Adipocyte (in vitro differentiated cells): ENCODE measurements around the gene UNC13B.
"Not testable (repeated sequence)": the region's sequence is repeated elsewhere in the genome, so short reads cannot be mapped to it uniquely, and the experiment has no call there.

Source experiments
- DNase-seq: peaks from one replicate; pipeline ENCODE4 v3.0.0-alpha.2; 2015; ENCODE audit warnings: low read depth
- H3K27me3 ChIP-seq: replicated peaks from 2 replicates; pipeline ENCODE4 v1.7.0; 2013; ENCODE audit warnings: mild to moderate bottlenecking, low read length, moderate library complexity; ENCODE audit not compliant: control insufficient read depth, insufficient read depth
- H3K36me3 ChIP-seq: 2 replicates; pipeline ENCODE4 v1.7.0; 2013; ENCODE audit warnings: low read length, mild to moderate bottlenecking, moderate library complexity; ENCODE audit not compliant: control insufficient read depth, insufficient read depth, severe bottlenecking
- H3K4me1 ChIP-seq: 2 replicates; pipeline ENCODE4 v1.7.0; 2013; ENCODE audit warnings: mild to moderate bottlenecking, low read length, moderate library complexity; ENCODE audit not compliant: control insufficient read depth, insufficient read depth
- H3K4me3 ChIP-seq: 2 replicates; pipeline ENCODE4 v1.7.0; 2013; ENCODE audit warnings: mild to moderate bottlenecking, low read length, moderate library complexity
- H3K9ac ChIP-seq: 2 replicates; pipeline ENCODE4 v1.7.0; 2013; ENCODE audit warnings: mild to moderate bottlenecking, low read length, moderate library complexity
- H3K9me3 ChIP-seq: 2 replicates; pipeline ENCODE4 v1.7.0; 2013; ENCODE audit warnings: mild to moderate bottlenecking, low read length, moderate library complexity; ENCODE audit not compliant: control insufficient read depth

The UNC13B gene

DNA sequence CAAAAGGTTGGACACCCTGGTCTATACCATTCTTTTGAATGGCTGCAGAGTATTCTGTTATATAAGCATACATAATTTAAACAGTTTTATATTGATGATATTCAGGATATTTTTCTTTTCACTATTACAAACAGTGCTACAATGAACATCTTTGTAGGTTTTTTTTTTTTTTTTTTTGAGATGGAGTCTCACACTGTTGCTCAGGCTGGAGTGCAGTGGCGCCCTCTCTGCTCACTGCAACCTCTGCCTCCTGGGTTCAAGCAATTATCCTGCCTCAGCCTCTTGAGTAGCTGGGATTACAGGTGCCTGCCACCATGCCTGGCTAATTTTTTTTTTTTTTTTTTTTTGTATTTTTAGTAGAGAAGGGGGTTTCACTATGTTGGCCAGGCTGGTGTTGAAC is 5.6 kb downstream of the UNC13B start:
- not testable (repeated sequence) for H3K4me3 ChIP-seq, H3K9me3 ChIP-seq, H3K27me3 ChIP-seq, H3K36me3 ChIP-seq, H3K4me1 ChIP-seq, DNase-seq, H3K9ac ChIP-seq

DNA sequence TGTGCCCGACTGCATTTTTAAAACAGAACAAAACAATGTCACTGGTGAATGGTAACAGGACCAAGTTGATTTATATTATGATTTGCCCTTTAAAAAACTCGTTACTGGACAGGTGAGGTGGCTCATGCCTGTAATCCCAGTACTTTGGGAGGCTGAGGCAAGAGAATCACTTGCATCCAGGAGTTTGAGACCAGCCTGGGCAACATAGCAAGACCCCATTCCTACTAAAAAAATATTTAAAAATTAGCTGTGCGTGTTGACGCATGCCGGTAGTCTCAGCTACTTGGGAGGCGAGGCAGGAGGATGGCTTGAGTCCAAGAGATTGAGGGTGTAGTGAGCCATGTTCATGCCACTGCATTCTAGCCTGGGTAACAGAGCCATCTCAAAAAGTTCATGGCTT is 7.2 kb downstream of the UNC13B start:
- Histone ChIP-seq H3K4me1 (no peaks in the 10 kb centered on the region), H3K27me3 (no peaks in the 10 kb centered on the region), H3K4me3 (no peak overlapping the region), H3K9ac (no peak overlapping the region), H3K36me3 (no peaks in the 10 kb centered on the region), H3K9me3 (no peaks in the 10 kb centered on the region)
- DNase-seq: no peak

DNA sequence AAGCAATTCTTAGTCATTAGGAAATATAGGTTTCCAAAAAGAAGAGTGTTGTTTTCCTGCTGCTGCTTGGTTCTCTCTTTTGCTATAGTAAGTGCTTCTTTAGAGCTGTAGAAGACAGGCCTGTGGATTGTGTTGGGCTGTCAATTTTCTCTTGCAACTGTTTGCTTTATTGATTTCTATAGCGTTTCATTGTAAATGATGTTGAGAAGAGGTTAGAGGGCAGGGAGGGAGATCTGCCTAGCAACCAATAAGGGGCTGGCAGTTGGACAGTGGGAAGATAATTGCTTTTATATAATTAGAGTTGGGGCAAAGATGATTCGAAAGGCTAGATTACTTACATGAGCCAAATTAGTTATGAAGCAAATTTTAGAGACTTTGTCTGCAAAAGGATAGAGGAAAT is 11.1 kb downstream of the UNC13B start:
- Histone ChIP-seq H3K4me3 (no peak overlapping the region), H3K9ac (no peak overlapping the region), H3K9me3 (no peaks in the 10 kb centered on the region), H3K36me3 (no peaks in the 10 kb centered on the region), H3K4me1 (no peaks in the 10 kb centered on the region), H3K27me3 (no peaks in the 10 kb centered on the region)
- no peak for DNase-seq

DNA sequence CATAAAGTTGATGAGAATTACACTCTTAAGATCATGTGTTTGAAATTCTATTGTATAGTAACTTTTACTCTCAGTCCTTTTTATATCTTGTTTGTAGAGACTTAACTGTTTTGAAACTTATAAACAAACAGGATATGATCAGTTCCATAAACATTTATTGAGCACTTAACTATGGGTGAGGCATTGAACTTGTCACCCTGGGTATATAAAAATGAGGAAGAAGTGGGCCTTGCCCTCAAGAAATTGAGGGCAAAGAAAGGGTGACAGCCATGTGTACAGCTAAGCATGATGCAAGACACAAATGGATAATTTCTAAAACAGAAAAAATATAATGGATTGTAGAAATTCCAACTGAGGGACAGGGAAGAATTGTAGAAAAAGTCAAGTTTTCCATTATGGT is 15.7 kb downstream of the UNC13B start:
- H3K9ac ChIP-seq: no peak overlapping the region

DNA sequence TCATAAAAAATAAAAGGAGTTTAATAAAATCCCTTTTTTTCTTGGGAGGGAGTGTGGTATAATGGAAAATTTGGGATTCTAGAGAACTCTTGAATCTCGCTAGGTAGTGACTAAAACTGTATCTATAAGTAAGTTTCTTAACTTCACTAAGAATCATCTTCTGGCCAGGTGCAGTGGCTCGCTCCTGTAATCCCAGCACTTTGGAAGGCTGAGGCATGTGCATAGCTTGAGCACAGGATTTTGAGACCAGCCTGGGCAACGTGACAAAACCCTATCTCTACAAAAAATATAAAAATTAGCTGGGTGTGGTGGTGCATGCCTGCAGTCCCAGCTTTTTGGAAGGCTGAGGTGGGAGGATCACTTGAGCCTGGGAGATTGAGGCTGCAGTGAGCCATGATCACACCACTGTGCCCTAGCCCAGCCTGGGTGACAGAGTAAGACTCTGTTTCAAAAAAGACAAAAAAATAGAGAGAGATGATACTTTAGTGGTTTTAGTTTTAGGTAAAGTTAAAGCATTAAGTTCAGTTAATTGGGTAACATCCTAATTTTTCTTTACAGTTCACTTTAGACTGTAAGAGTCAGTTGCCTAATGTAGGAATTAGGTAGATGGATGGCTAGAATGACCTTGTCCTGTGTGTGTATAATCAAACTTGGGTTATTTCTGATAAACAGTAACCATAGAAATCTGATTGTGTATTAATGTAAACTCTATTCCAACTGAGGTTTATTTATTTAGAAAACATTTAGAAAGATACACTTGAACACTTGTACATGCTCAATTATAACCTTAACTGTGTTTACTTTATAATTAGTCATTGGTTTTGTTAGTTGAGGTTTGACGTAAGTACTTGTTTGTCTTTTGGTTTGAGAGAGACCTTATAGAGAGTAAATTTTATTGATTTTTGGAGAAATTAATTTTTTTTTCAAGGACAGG is 17.8 kb downstream of the UNC13B start:
- Histone ChIP-seq H3K4me3 (no peak overlapping the region), H3K27me3 (no peaks in the 10 kb centered on the region)
- no peak for DNase-seq

More for the DNA sequence above, 15.7 kb downstream of the UNC13B start:
- Histone ChIP-seq H3K27me3 (no peaks in the 10 kb centered on the region), H3K9me3 (no peaks in the 10 kb centered on the region), H3K36me3 (no peaks in the 10 kb centered on the region), H3K4me1 (no peaks in the 10 kb centered on the region), H3K4me3 (no peak overlapping the region)
- DNase-seq: no peak

DNA sequence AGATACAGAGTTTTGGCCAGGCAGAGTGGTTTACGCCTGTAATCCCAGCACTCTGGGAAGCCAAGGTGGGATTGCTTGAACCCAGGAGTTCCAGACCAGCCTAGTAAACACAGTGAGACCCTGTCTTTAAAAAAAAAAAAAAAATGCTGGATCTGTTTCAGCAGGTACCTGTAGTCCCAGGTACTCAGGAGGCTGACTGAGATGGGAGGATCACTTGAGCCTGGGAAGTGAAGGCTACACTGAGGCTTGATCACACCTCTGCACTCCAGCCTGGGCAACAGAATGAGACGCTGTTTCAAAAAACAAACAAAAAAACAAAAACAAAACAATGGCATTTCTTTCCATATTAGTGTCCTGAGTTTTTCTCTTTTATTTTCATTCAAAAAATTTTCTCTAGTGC is 19.0 kb downstream of the UNC13B start:
- no peaks in the 10 kb centered on the region for H3K4me1 ChIP-seq
- no peaks in the 10 kb centered on the region for H3K27me3 ChIP-seq
- H3K4me3 ChIP-seq: no peak overlapping the region
- H3K9me3 ChIP-seq: no peaks in the 10 kb centered on the region
- no peak overlapping the region for H3K9ac ChIP-seq
- H3K36me3 ChIP-seq: no peaks in the 10 kb centered on the region
- no peak for DNase-seq

More for the DNA sequence above, 17.8 kb downstream of the UNC13B start:
- Histone ChIP-seq H3K9ac (no peak overlapping the region), H3K36me3 (no peaks in the 10 kb centered on the region), H3K4me1 (no peaks in the 10 kb centered on the region), H3K9me3 (no peaks in the 10 kb centered on the region)

DNA sequence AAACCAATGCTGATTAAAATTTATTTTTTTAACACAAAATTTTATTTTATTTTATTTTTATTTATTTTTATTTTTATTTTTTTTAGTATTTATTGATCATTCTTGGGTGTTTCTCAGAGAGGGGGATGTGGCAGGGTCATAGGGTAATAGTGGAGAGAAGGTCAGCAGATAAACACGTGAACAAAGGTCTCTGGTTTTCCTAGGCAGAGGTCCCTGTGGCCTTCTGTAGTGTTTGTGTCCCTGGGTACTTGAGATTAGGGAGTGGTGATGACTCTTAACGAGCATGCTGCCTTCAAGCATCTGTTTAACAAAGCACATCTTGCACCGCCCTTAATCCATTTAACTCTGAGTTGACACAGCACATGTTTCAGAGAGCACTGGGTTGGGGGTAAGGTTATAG is 20.6 kb downstream of the UNC13B start:
- H3K4me1 ChIP-seq, H3K27me3 ChIP-seq, DNase-seq, H3K9ac ChIP-seq, H3K4me3 ChIP-seq, H3K36me3 ChIP-seq, H3K9me3 ChIP-seq: not testable (repeated sequence)

DNA sequence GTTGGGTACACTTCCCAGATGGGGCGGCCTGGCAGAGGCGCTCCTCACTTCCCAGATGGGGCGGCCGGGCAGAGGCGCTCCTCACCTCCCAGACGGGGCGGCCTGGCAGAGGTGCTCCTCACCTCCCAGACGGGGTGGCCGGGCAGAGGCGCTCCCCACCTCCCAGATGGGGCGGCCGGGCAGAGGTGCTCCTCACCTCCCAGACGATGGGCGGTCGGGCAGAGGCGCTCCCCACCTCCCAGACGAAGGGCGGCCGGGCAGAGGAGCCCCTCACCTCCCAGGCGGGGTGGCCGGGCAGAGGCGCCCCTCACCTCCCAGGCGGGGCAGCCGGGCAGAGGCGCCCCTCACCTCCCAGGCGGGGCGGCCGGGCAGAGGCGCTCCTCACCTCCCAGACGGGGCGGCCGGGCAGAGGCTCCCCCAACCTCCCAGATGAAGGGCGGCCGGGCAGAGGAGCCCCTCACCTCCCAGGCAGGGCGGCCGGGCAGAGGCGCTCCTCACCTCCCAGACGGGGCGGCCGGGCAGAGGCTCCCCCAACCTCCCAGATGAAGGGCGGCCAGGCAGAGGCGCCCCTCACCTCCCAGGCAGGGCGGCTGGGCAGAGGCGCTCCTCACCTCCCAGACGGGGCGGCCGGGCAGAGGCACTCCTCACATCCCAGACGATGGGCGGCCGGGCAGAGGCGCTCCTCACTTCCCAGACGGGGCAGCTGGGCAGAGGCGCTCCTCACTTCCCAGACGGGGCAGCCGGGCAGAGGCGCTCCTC is 21.4 kb downstream of the UNC13B start:
- H3K36me3 ChIP-seq, H3K9me3 ChIP-seq, H3K9ac ChIP-seq, H3K27me3 ChIP-seq, H3K4me1 ChIP-seq, DNase-seq, H3K4me3 ChIP-seq: not testable (repeated sequence)

DNA sequence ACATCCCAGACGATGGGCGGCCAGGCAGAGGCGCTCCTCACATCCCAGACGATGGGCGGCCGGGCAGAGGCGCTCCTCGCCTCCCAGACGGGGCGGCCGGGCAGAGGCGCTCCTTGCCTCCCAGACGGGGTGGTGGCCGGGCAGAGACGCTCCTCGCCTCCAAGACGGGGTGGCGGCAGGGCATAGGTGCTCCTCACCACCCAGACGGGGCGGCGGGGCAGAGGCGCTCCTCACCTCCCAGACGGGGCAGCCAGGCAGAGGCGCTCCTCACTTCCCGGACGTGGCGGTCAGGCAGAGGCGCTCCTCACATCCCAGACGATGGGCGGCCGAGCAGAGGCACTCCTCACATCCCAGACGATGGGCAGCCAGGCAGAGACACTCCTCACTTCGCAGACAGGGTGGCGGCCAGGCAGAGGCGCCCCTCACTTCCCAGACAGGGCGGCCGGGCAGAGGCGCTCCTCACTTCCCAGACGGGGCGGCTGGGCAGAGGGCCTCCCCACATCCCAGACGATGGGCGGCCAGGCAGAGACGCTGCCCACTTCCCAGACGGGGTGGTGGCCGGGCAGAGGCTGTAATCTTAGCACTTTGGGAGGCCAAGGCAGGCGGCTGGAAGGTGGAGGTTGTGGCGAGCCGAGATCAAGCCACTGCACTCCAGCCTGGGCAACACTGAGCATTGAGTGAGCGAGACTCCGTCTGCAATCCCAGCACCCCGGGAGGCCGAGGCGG is 22.1 kb downstream of the UNC13B start:
- H3K27me3 ChIP-seq, H3K4me1 ChIP-seq, H3K9me3 ChIP-seq, DNase-seq, H3K4me3 ChIP-seq, H3K36me3 ChIP-seq, H3K9ac ChIP-seq: not testable (repeated sequence)

DNA sequence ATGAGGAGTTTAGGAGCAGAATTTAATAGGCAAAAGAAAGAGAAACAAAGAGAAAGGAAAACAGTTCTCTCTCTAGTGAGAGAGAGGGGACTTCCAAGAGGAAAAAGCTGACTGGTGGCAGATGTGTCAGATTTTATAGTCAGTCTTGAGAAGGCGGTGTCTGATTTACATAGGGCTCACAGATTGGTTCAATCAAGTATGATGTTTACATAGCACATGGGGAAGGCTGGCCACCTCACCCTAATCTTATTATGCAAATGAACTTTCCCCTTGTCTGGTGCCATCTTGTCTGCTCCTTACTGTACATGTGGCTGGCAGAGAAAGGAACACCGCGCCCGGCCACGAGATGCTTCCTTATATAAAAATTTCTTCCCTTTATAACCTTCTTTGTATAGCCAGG is 24.7 kb downstream of the UNC13B start:
- H3K4me3 ChIP-seq: no peak overlapping the region
- H3K9me3 ChIP-seq: no peaks in the 10 kb centered on the region
- H3K36me3 ChIP-seq: no peaks in the 10 kb centered on the region
- no peaks in the 10 kb centered on the region for H3K4me1 ChIP-seq
- no peak overlapping the region for H3K9ac ChIP-seq
- H3K27me3 ChIP-seq: no peaks in the 10 kb centered on the region
- DNase-seq: no peak

DNA sequence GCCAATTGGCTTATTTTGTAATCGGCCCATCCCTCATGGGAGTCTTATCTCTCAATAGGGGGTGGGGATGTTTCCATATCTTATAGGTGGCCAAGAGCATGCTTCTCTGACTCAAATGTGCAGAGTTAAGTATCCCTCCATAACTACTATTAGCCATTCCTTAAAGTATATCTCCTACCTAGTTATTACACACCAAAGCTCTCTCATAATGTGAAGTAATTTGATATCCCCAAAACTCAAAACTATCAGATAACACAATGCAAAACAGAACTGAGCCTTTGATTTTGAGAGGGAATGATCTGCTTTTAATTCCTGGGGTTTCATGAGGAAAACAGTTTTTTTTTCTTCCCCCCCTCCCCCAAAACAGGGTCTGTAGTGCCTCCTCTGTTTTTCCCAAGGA is 28.4 kb downstream of the UNC13B start:
- Histone ChIP-seq H3K27me3 (no peaks in the 10 kb centered on the region), H3K9me3 (peaks cover 16% of the 10 kb centered on the region), H3K4me1 (no peaks in the 10 kb centered on the region), H3K9ac (no peak overlapping the region), H3K36me3 (no peaks in the 10 kb centered on the region), H3K4me3 (no peak overlapping the region)
- DNase-seq: no peak
